GM21619 (cell line): ENCODE results near the gene MGAT5B.

ENCODE experiments used
- ATAC-seq: cut with Tn5 transposase; IDR thresholded peaks from one replicate; pipeline ENCODE4 v1.9.1; 2021; ENCODE audit not compliant: unreplicated experiment

Gene MGAT5B

GRCh38 chr17:76901542-76902197 lies 33.5 kb downstream of the MGAT5B start:
- ATAC-seq, result no peak

GRCh38 chr17:76902476-76902875 lies 34.3 kb downstream of the MGAT5B start:
- ATAC-seq, result no peak

- no peak for ATAC-seq
Measured at GRCh38 chr17:76903631-76904030, 35.4 kb downstream of the MGAT5B start.

GRCh38 chr17:76904116-76904515 lies 35.9 kb downstream of the MGAT5B start:
- no peak for ATAC-seq

DNA sequence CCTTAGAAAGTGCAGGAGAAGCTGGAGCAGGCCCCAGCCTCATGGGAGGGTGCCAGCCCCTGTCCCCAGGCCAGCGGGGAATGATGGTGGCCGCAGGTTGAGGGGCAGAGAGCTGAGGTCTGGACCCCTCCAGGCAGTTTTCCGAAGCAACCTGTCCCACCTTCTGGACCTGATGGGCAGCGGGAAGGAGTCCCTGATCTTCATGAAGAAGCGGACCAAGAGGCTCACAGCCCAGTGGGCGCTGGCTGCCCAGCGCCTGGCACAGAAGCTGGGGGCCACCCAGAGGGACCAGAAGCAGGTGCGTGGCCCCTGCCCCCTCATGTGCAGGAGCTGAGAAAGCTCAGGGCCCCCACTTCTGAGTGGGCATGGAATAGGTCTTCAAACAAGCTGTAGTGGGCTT lies 36.8 kb downstream of the MGAT5B start:
- no peak for ATAC-seq

- ATAC-seq, result no peak
Measured at GRCh38 chr17:76905836-76906235, 37.6 kb downstream of the MGAT5B start.

GRCh38 chr17:76906463-76906862 lies 38.3 kb downstream of the MGAT5B start:
- no peak for ATAC-seq

GRCh38 chr17:76907352-76907751 lies 39.1 kb downstream of the MGAT5B start:
- ATAC-seq, result no peak

GRCh38 chr17:76909971-76910760 lies 42.0 kb downstream of the MGAT5B start:
- ATAC-seq, result no peak

DNA sequence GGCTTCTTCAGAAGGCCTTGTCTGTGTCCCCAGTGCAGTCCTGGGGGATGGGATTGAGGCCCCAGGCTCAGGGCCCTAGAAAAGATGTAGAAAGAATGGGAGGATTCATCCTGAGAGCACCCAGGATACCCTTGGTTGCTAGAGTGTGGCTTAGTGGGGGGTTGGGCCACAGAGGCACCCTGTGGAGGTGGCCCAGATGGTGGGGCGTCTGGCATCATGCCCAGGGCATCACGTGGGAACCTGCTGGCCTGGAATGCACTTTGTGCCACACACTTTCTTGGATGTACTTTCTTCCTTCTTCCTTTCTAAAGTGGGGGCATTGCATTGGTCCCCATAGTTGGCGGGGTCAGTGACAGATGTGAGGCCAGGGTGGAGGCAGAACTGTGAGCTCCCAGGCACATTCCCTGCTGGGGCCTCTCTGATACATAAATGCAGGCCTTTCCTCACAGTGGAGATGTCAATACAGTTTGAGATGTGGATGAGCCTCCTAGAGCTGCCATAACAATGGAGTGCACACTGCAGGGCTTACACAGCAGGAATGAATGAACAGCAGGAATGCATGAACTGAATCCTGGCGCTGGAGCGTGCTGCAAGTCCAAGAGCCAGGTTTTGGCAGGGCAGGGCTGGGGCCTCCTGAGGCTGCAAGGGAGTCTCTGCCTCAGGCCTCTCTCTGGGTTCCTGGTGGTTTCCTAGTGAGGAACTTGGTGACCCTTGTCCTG lies 43.3 kb downstream of the MGAT5B start:
- no peak for ATAC-seq

DNA sequence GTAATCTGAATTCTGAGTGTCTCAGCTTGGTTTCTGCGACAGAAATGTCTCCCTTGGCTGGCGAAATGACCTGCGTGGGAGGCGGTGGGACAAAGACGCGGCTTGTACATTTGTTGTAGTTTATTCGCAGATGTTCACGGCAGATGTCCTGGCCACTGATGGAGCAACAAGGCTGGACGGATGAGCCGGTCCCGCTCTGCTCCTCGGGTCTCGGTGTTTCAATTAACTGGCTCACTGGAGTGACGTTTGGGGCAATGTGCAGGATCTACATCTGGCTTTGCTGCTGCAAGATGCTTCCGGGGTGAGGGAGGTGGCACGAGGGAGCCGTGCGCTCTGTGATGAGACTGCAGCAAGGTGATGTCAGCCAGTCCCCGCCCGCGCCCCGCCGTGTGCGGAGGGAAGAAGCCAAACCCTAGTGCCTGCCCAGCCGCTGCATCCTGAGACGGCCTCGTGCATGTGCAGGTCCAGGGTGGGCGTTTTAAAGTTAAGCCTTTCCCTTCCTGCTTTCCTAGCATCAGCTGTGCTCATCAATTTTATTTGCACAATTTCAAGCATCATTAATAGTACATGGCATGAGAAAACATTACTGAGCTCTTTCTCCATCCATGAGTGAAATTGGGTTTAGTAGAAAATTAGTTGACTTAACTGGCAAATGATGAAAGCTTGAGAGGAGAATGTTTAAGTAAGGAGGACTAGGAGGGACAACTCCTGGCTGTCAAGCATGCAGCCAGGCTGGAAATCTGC lies 44.4 kb downstream of the MGAT5B start:
- no peak for ATAC-seq

GRCh38 chr17:76914937-76915336 lies 46.7 kb downstream of the MGAT5B start:
- no peak for ATAC-seq

- ATAC-seq, result no peak
Measured at GRCh38 chr17:76915840-76916510, 47.8 kb downstream of the MGAT5B start.

DNA sequence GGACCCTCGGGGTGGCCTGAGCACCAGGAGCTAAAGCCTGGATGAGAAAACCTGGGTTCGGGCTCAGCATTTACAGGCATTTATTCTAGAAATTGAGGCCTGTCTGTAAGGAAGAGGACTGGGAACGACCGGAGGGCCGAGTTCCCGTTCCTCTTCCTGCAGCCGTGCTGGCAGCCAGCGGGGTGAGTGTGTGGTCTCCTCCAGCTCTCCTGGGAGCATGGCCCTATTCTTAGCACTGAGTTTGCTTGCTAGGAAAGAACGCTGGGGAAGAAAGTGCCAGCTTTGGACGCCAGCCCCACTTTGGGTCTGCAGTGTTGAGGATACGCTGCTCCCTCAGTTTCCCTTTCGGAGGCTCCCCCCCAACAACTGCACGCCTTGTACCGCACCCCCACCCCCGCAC lies 49.6 kb downstream of the MGAT5B start:
- no peak for ATAC-seq

- ATAC-seq, result no peak
Measured at GRCh38 chr17:76918811-76919210, 50.6 kb downstream of the MGAT5B start.

GRCh38 chr17:76920364-76921139 lies 52.3 kb downstream of the MGAT5B start:
- no peak for ATAC-seq

GRCh38 chr17:76921340-76922036 lies 53.3 kb downstream of the MGAT5B start:
- ATAC-seq, result no peak

GRCh38 chr17:76922084-76922483 lies 53.9 kb downstream of the MGAT5B start:
- no peak for ATAC-seq

DNA sequence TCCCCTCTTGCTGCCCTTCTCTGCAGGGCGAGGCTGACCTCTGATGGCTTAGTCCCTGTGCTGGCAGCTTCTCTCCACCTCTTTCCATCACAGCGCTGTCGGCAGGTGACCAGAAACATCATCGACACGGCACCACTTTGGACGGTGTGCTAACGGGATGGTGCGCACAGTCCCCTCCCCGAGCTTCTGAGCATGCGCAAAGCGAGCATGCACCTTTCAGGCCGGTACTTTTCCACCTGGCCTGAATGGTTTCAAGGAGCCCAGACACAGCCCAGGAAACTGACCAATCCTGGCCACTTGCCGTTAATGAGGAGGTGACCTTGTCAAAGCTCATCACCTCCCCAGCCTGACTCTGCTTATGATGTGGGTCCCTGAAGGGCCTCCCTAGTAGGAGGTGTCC lies 54.8 kb downstream of the MGAT5B start:
- ATAC-seq, result no peak
